HG02678 (cell line): ENCODE results near the gene BTBD17.

ENCODE experiments used
- ATAC-seq: cut with Tn5 transposase; IDR thresholded peaks from one replicate; pipeline ENCODE4 v1.9.1; 2021; ENCODE audit warnings: mild to moderate bottlenecking, moderate library complexity; ENCODE audit not compliant: unreplicated experiment

The BTBD17 gene

DNA sequence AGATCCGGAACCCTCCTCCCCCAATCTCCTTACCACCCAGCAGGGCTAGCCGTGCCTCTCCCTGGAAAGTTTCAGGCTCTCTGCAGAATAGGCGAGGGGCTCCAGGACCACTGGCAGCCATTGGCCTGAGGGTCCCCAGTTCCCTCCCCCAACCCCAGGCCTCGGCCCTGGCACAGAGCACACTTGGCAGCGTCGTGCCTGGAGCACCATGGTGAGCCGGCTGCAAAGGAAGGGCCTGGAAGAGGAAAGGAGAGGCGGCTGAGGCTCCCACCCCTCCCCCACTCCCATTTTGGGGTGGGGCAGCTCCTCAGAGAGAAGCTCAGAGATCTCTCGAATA, 369 bp upstream of the BTBD17 start:
- ATAC-seq: no peak

- no peak for ATAC-seq
Measured at GRCh38 chr17:74360899-74361229, 804 bp downstream of the BTBD17 start.

- ATAC-seq: no peak
Measured at GRCh38 chr17:74359916-74360315, 1.8 kb downstream of the BTBD17 start.

- ATAC-seq: no peak
Measured at GRCh38 chr17:74358697-74359096, 3.0 kb downstream of the BTBD17 start.

- ATAC-seq: no peak
Measured at GRCh38 chr17:74357466-74357809, 4.2 kb downstream of the BTBD17 start.

GRCh38 chr17:74356646-74357465, 4.8 kb downstream of the BTBD17 start:
- ATAC-seq: no peak

- no peak for ATAC-seq
Measured at GRCh38 chr17:74355065-74355464, 6.6 kb downstream of the BTBD17 start.

DNA sequence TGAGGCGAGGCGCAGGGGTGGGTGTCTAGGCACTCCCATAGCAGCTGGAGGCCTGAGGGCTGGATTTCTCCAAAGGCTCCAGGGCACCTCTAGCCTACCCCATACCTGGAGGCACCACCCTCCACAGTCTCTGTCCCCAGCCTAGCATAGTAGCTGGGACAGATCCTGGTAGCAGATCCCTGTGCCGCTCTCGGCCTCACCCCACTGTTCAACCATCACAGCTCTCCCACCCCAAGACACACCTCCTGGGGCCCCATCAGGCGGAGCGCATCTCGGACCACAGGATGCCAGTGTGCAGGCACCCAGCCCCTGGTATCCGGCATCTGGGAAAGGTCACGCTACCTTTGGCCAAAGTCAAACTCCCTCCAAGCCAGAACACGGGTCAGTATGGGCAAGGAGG, 7.1 kb downstream of the BTBD17 start:
- no peak for ATAC-seq

- ATAC-seq: no peak
Measured at GRCh38 chr17:74354123-74354522, 7.5 kb downstream of the BTBD17 start.

GRCh38 chr17:74353446-74354060, 8.1 kb downstream of the BTBD17 start:
- no peak for ATAC-seq

DNA sequence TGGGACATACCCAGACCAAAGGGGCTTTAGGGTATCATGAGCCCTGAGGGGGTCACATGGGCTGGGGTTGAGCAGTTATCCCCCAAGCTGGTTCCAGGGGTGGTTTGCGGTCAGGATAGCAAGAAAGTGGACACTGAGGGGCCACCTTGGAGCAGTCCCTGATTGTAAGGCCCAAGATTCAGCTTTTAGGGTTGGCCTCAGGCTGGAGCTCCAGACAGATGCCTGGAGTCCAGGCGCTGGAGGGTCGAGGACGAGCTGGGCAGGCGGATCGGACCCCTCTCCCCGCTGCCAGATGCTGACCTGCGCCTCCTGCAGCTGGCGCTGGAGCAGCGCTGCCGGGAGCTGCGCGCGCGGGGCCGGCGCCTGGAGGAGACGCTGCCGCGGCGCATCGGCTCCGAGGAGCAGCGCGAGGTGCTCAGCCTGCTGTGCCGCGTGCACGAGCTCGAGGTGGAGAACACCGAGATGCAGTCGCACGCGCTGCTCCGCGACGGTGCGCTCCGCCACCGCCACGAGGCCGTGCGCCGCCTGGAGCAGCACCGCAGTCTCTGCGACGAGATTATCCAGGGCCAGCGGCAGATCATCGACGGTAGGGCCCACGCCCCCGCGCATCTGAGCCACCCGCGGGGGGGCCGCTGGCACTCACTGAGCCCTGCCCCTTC, 10.0 kb downstream of the BTBD17 start:
- no peak for ATAC-seq

GRCh38 chr17:74350486-74350885, 11.2 kb downstream of the BTBD17 start:
- ATAC-seq: no peak

DNA sequence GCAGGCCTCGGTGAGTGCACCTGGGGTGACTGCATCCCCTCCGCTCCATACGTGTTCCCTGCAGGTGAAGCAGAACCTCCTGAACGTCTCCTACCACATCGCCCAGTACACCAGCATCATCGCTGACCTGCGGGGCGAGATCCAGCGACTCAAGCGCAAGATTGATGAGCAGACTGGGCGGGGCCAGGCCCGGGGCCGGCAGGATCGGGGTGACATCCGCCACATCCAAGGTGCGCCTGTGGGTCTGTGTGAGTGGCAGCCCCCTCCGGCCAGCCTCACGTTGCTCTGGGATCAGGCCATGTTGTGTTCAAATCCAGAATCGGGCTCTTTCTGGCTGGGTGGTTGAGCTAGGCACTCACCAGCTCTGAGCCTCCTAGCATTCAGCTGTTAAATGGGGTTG, 12.5 kb downstream of the BTBD17 start:
- ATAC-seq: no peak

DNA sequence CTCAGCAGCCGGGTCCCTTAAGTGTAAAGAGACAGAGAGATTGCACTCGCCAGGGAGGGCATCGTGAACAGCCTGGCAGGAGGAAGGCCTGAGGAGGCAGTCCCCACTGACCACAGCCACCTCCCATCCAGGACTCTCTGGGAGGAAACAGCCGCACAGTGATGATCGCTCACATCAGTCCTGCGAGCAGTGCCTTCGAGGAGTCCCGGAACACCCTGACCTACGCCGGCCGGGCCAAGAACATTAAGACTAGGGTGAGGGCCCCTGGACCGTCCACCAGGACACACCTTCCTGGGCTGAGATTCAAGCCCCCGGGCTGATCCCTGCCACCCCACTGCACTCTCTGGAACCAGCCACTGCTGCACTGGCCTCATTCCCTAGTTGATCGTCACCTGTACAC, 14.0 kb downstream of the BTBD17 start:
- no peak for ATAC-seq

DNA sequence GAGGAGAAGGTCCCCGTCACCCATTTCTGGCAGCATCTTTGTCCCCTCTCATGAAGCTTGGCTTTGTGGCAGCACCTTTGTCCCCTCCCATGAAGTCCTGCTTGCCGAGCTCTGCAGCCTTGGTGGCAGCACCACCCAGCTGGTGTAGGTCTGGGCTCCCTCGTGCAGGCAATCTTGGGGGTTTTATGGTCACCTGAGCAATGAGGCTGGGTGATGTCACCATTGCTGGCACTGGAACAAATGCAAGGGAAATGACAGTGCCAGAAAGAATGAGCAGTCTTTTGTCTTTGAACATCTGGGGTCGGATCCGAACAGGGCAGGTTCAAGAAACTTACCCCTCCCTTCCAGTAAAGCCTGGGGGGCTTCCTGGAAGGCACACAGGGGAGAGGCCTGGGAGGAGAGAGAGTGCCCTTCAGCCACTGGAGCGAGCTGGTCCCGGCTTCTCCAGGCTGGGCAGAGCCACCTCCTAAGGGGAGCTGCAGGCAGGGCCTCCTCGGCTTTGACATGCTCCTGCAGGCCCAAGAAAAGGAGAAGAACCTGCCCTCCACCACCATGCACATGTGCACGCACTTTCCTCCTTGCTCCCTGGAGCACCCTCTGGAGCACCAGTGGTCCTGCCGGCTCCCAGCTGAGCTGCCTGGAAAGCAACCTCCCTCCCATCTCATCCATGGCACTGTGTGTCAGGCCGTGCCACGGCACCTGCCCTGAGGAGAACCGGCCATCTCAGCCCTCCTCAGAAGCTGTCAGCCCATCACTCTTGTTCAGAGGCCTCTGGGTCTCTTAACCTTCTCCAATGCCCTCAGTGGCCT, 16.0 kb downstream of the BTBD17 start:
- ATAC-seq: no peak

DNA sequence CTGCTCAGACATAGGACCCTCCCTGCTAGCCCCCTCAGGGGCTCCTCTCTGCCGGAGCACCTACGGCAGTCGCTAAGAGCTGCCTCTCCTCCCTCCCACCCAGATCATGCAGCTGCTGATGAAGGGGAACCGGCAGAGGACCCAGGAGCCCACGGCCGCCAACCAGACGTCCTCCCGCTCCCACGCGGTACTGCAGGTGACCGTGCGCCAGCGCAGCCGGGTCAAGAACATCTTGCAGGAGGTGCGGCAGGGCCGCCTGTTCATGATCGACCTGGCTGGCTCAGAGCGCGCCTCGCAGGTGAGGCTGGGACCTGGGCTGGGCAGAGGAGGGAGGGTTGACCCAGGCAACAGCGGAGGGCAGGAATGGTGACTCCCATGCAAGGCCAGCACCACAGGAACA, 17.0 kb downstream of the BTBD17 start:
- no peak for ATAC-seq

GRCh38 chr17:74343526-74344284, 18.0 kb downstream of the BTBD17 start:
- ATAC-seq: no peak

DNA sequence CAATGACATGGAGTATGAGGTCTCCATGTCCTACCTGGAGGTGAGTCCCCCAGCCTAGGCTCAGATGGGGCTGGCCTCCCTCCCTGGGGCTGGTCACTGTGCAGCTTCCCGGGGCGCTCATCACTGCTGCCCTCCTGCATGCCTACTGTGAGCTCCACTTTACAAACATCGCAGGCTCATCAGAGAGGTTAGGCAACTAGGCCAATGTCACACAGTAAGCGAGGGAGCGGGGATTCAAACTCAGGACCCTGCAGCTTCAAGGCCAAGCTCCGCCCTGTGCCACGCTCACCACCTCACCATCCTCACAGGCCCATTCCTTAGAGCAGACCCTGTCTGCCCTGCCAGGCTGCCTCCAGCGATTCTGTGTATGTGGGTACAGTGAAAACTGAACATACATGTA, 18.5 kb downstream of the BTBD17 start:
- no peak for ATAC-seq

DNA sequence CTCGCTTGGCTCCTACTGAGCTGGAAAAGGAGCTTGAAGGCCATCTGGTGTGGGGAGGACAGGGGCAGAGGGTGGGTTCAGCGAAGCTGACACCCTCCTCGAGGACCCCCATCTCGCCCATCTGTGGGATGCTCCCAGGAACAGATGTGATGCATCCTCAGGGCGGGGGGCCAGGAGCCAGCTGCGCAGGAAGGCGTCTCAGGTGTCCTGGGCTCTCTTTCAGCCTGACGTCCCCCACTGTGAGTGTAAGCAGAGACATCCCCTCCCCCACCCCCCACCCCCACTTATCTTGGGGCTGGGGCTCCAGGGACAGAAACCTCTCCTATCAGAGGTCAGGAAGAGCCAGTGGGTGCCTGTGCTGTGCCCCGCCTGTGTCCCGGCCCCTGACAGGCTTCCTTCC, 19.4 kb downstream of the BTBD17 start:
- ATAC-seq: no peak

DNA sequence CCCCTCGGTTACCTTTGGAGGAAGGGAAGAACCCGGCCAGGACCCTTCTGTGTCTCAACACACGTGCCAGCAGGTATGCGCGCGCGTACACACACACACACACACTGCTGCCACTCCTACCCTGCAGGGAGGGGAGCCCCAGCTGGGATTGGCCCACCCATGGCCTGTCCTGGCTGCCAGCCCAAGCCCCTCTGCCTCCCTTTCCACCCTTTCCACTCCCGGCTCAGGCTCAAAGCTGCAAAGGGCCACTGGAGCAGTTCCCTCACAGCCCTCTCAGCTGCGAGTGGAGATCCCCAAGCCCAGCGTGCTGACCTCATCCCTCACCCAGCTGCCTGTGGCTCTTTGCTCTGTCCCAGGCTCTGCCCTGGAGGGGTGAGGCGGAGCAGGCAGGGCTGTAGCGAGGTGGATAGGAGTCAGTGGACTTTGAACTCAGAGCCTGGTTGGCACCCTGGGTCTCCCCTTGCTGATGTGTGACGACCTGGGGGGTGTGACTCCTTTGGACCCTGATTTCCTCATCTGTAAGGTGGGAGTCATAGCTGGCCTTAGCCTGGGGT, 21.1 kb downstream of the BTBD17 start:
- no peak for ATAC-seq
